Mesenchymal stem cell (in vitro differentiated cells and primary cell): ENCODE data around the gene SCN8A.

Experiments
- DNase-seq: peaks from one replicate; pipeline ENCODE4 v3.0.0-alpha.2; 2013
- H2AFZ ChIP-seq: one replicate; pipeline ENCODE4 v1.6.1; 2013; ENCODE audit warnings: low read depth, mild to moderate bottlenecking, control low read depth, inconsistent platforms, low read length, moderate library complexity
- H2AK5ac ChIP-seq: 2 replicates; pipeline ENCODE4 v1.6.1; 2013; ENCODE audit warnings: low read length, moderate library complexity, mild to moderate bottlenecking, inconsistent platforms; ENCODE audit not compliant: severe bottlenecking
- H2BK120ac ChIP-seq: one replicate; pipeline ENCODE4 v1.6.1; 2013; ENCODE audit warnings: low read depth, mild to moderate bottlenecking, inconsistent platforms, low read length, moderate library complexity
- H2BK12ac ChIP-seq, 2 experiments: one replicate each; pipeline ENCODE4 v1.6.1; 2013; ENCODE audit warnings: inconsistent platforms in 2 of 2, low read length in 2 of 2, mild to moderate bottlenecking in 2 of 2, moderate library complexity in 2 of 2, control low read depth in 1 of 2
- H2BK15ac ChIP-seq: one replicate; pipeline ENCODE4 v1.6.1; 2013; ENCODE audit warnings: mild to moderate bottlenecking, low read depth, inconsistent platforms; ENCODE audit not compliant: poor library complexity, severe bottlenecking
- H2BK5ac ChIP-seq: 2 replicates; pipeline ENCODE4 v1.6.1; 2013; ENCODE audit warnings: low read depth, mild to moderate bottlenecking, low read length, control low read depth, inconsistent platforms; ENCODE audit not compliant: poor library complexity, severe bottlenecking
- H3K14ac ChIP-seq, 2 experiments: one replicate each; pipeline ENCODE4 v1.6.1; 2013; ENCODE audit warnings: inconsistent platforms in 2 of 2, low read length in 2 of 2, control low read depth in 1 of 2, mild to moderate bottlenecking in 1 of 2, moderate library complexity in 1 of 2
- H3K18ac ChIP-seq, 2 experiments: one replicate each; pipeline ENCODE4 v1.6.1; 2013; ENCODE audit warnings: inconsistent platforms in 2 of 2, low read length in 2 of 2, control low read depth in 1 of 2, low read depth in 1 of 2, mild to moderate bottlenecking in 1 of 2
- H3K23ac ChIP-seq, 2 experiments: one replicate each; pipeline ENCODE4 v1.6.1; 2013; ENCODE audit warnings: inconsistent platforms in 2 of 2, low read length in 2 of 2, mild to moderate bottlenecking in 2 of 2, moderate library complexity in 2 of 2, control low read depth in 1 of 2
- H3K27ac ChIP-seq: 2 replicates; pipeline ENCODE4 v1.5.1; 2013; ENCODE audit warnings: mild to moderate bottlenecking, moderate library complexity, low read length, control low read depth, inconsistent platforms; ENCODE audit not compliant: poor library complexity, severe bottlenecking
- H3K27me3 ChIP-seq, 2 experiments: 2 replicates each; pipeline versions ENCODE4 v1.6.1 to v1.7.0; 2013; ENCODE audit warnings: low read length in 2 of 2, mild to moderate bottlenecking in 2 of 2, moderate library complexity in 2 of 2, control low read depth in 1 of 2, inconsistent platforms in 1 of 2; ENCODE audit not compliant: control insufficient read depth in 1 of 2, insufficient read depth in 1 of 2
- H3K36me3 ChIP-seq, 2 experiments: 2 replicates each; pipeline versions ENCODE4 v1.6.1 to v1.7.0; 2013; ENCODE audit warnings: low read length in 2 of 2, control low read depth in 1 of 2, inconsistent platforms in 1 of 2, low read depth in 1 of 2, mild to moderate bottlenecking in 1 of 2; ENCODE audit not compliant: insufficient read depth in 2 of 2, control insufficient read depth in 1 of 2
- H3K4ac ChIP-seq, 2 experiments: one replicate each; pipeline ENCODE4 v1.6.1; 2013; ENCODE audit warnings: inconsistent platforms in 2 of 2, low read length in 2 of 2, mild to moderate bottlenecking in 2 of 2, moderate library complexity in 2 of 2, control low read depth in 1 of 2, low read depth in 1 of 2
- H3K4me1 ChIP-seq: 2 replicates; pipeline ENCODE4 v1.6.1; 2013; ENCODE audit warnings: low read depth, low read length, control low read depth; ENCODE audit not compliant: control insufficient read depth, insufficient read depth
- H3K4me2 ChIP-seq: 2 replicates; pipeline ENCODE4 v1.6.1; 2013; ENCODE audit warnings: low read length, mild to moderate bottlenecking, inconsistent platforms; ENCODE audit not compliant: poor library complexity, severe bottlenecking
- H3K4me3 ChIP-seq, 2 experiments: 2 replicates each; pipeline versions ENCODE4 v1.5.1 to v1.7.0; 2013; ENCODE audit warnings: low read length in 2 of 2, mild to moderate bottlenecking in 2 of 2, control low read depth in 1 of 2, low read depth in 1 of 2; ENCODE audit not compliant: insufficient read depth in 1 of 2
- H3K79me1 ChIP-seq: replicated peaks from 2 replicates; pipeline ENCODE4 v1.6.1; 2013; ENCODE audit warnings: mild to moderate bottlenecking, control low read depth, low read length, inconsistent platforms; ENCODE audit not compliant: poor library complexity, severe bottlenecking
- H3K9ac ChIP-seq: 2 replicates; pipeline ENCODE4 v1.7.0; 2013; ENCODE audit warnings: mild to moderate bottlenecking, low read length, moderate library complexity
- H3K9me3 ChIP-seq: 2 replicates; pipeline ENCODE4 v1.7.0; 2013; ENCODE audit warnings: mild to moderate bottlenecking, low read length; ENCODE audit not compliant: control insufficient read depth
- H4K8ac ChIP-seq: one replicate; pipeline ENCODE4 v1.6.1; 2013; ENCODE audit warnings: inconsistent platforms, mild to moderate bottlenecking, low read length, moderate library complexity
- H4K91ac ChIP-seq: one replicate; pipeline ENCODE4 v1.6.1; 2013; ENCODE audit warnings: mild to moderate bottlenecking, low read length, inconsistent platforms
- WGBS: methylation state at CpG from one replicate; pipeline ENCODE4 v1.1.7; 2013; ENCODE audit warnings: mixed read lengths; 5-methylcytosine and 5-hydroxymethylcytosine counted together

The SCN8A gene

DNA sequence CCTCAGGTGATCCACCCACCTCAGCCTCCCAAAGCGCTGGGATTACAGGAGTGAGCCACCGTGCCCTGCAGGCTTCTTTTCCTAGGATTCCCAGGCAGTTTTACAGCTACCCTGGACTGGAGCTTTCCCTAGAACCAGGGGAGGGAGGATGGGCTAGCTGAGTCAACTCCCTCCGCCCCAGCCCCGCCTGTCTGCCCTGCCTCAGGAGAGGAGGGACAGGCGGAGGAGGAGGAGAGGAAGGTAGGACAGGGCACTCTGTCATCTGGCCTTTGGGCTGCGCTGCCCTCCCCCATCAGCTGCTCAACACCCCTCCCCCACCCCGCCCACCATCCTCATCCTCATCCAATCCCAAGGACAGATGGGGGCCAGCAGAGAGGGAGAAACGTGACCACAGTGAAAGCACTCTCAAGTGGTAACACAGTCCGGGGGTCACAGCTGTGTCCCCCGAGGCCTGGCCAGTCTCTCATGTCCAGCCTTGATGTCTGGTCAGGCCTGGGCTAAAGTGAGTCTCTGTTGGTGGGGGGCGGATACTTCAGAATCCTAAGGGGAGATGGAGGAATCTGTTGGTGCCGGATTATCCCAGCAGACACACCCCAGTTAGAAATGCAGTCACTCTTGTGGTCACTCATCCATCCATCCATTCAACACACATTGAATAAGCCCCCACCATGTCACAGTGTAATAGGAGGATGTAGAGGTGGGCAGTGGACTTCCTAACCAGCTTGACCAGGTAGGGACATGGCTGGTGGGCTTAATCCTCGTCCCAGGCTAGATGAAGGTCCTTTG is 245.2 kb downstream of the SCN8A start:
- H3K4me3 ChIP-seq, result no peak overlapping the region
- no peak overlapping the region for H2AFZ ChIP-seq
- H3K36me3 ChIP-seq, result no peaks in the 10 kb centered on the region
- no peak overlapping the region for H2BK15ac ChIP-seq
- H2BK12ac ChIP-seq, result no peak overlapping the region
- no peaks in the 10 kb centered on the region for H3K9me3 ChIP-seq
- H3K4ac ChIP-seq, result no peak overlapping the region
- no peak overlapping the region for H4K91ac ChIP-seq
- no peak overlapping the region for H4K8ac ChIP-seq
- H3K4me1 ChIP-seq, result peaks cover 5% of the 10 kb centered on the region
- H3K27ac ChIP-seq, result no peak overlapping the region
- no peak for DNase-seq
- H3K9ac ChIP-seq, result no peak overlapping the region
- H2BK120ac ChIP-seq, result no peak overlapping the region
- H2BK5ac ChIP-seq, result no peak overlapping the region
- H3K4me2 ChIP-seq, result no peak overlapping the region
- no peak overlapping the region for H3K14ac ChIP-seq
- H3K79me1 ChIP-seq, result no peaks in the 10 kb centered on the region
- no peak overlapping the region for H3K18ac ChIP-seq
- peaks cover 84 to 89% of the 10 kb centered on the region in 2 experiments for H3K27me3 ChIP-seq
- WGBS, result 62% methylated on average over 7 of the region's 13 CpGs
- no peak overlapping the region for H3K23ac ChIP-seq
- no peak overlapping the region for H2AK5ac ChIP-seq

DNA sequence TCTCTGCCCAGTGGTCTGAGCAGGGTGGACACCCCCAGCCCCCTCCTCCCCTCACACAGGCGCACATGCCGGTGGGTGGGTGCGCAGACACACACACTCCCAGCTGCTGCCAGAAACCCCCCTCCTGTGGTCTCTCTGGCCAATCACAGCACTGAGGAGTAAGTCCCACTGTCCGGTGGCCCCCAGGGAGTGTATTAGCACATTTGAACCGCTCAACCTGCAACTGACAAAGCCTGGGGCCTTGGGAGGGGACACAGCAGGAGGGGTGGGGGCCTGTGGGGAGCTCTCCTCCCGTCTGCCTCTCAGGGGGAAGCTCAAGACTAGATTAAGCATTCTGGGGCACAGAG is 245.8 kb downstream of the SCN8A start:
- H3K79me1 ChIP-seq, result no peaks in the 10 kb centered on the region
- H3K18ac ChIP-seq, result no peak overlapping the region
- H4K8ac ChIP-seq, result no peak overlapping the region
- no peak overlapping the region for H2BK5ac ChIP-seq
- no peak overlapping the region for H3K14ac ChIP-seq
- H4K91ac ChIP-seq, result no peak overlapping the region
- H3K27me3 ChIP-seq, result peaks cover 87 to 90% of the 10 kb centered on the region in 2 experiments
- H3K23ac ChIP-seq, result no peak overlapping the region
- H2AFZ ChIP-seq, result no peak overlapping the region
- no peaks in the 10 kb centered on the region for H3K9me3 ChIP-seq
- H3K4me3 ChIP-seq, result no peak overlapping the region
- WGBS, result 78% methylated on average over 6 of the region's 6 CpGs
- no peak overlapping the region for H3K9ac ChIP-seq
- no peak for DNase-seq
- H2BK120ac ChIP-seq, result no peak overlapping the region
- no peak overlapping the region for H3K4ac ChIP-seq
- no peaks in the 10 kb centered on the region for H3K36me3 ChIP-seq
- no peak overlapping the region for H2AK5ac ChIP-seq
- no peak overlapping the region for H2BK12ac ChIP-seq
- H3K4me1 ChIP-seq, result peaks cover 1% of the 10 kb centered on the region
- H3K4me2 ChIP-seq, result no peak overlapping the region
- H2BK15ac ChIP-seq, result peak overlapping the region; percentile 12
- no peak overlapping the region for H3K27ac ChIP-seq

DNA sequence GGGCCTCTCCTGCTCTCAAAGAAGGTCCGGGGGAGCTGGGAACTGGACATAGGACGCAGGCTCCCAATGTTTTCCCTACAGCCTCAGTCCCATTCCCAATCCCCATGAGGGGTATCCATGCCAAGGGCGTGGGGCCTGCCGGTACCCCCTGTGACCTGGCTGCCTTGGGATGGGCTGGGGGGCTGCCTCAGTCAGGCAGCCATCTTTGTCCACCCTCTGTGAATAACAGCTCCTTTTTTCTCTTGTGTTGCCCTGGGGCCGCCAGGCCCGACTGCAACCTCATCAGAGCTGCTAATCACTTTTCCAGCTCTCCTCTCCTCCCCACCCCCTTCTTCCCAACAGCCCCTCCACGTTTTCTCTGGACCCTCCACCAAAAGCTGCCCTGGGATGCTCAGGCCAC is 246.3 kb downstream of the SCN8A start:
- no peak for DNase-seq
- H3K23ac ChIP-seq, result no peak overlapping the region
- H4K91ac ChIP-seq, result no peak overlapping the region
- peaks cover 90 to 91% of the 10 kb centered on the region in 2 experiments for H3K27me3 ChIP-seq
- no peak overlapping the region for H3K4ac ChIP-seq
- no peak overlapping the region for H2AFZ ChIP-seq
- no peak overlapping the region for H3K27ac ChIP-seq
- no peaks in the 10 kb centered on the region for H3K79me1 ChIP-seq
- H3K9ac ChIP-seq, result no peak overlapping the region
- H2BK5ac ChIP-seq, result no peak overlapping the region
- peaks cover 1% of the 10 kb centered on the region for H3K4me1 ChIP-seq
- peak overlapping the region; percentile 12 for H2BK15ac ChIP-seq
- H3K4me2 ChIP-seq, result no peak overlapping the region
- no peak overlapping the region for H3K18ac ChIP-seq
- no peak overlapping the region for H2BK120ac ChIP-seq
- WGBS, result 73% methylated on average over 7 of the region's 7 CpGs
- H3K36me3 ChIP-seq, result no peaks in the 10 kb centered on the region
- no peak overlapping the region for H2BK12ac ChIP-seq
- H3K4me3 ChIP-seq, result no peak overlapping the region
- no peak overlapping the region for H4K8ac ChIP-seq
- no peaks in the 10 kb centered on the region for H3K9me3 ChIP-seq
- no peak overlapping the region for H3K14ac ChIP-seq
- H2AK5ac ChIP-seq, result no peak overlapping the region

DNA sequence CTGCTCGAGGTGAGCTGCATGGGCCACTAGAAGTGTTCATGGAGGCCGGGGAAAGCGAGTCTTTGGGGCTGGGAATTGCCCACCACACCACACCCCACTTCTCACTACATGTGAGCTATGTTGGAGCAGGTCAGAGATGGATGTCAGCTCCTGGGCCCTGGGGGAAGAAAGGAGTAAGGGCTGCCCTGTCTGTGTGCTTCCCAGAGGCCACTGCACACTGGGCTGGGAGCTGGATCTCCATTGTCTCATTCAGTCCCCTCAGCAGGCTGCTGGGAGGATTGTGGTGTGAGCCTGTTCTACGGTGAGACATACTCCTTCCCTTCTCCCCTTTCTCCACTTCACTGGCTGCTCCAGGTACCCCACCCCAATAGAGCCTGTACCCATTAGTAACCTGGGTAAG is 247.0 kb downstream of the SCN8A start:
- DNase-seq, result no peak
- Histone ChIP-seq H3K23ac (no peak overlapping the region), H2BK120ac (no peak overlapping the region), H3K27ac (no peak overlapping the region), H2BK5ac (no peak overlapping the region), H2BK15ac (no peak overlapping the region), H2AK5ac (no peak overlapping the region), H2BK12ac (no peak overlapping the region), H3K4ac (no peak overlapping the region), H3K18ac (no peak overlapping the region), H3K14ac (peak overlapping the region in 1 of 2 experiments; percentile 58), H3K9ac (no peak overlapping the region), H4K91ac (no peak overlapping the region), H3K4me1 (no peaks in the 10 kb centered on the region), H4K8ac (no peak overlapping the region), H3K79me1 (no peaks in the 10 kb centered on the region), H3K36me3 (no peaks in the 10 kb centered on the region), H3K4me2 (no peak overlapping the region), H3K9me3 (no peaks in the 10 kb centered on the region), H2AFZ (no peak overlapping the region), H3K4me3 (no peak overlapping the region), H3K27me3 (peaks cover 90 to 91% of the 10 kb centered on the region in 2 experiments)
- 100% methylated on average over 1 of the region's 4 CpGs for WGBS
